B cell (primary cell): ENCODE data around the gene KRTAP10-9. TPM values are rescaled to one million over a fixed set of nuclear protein-coding genes. Genes with fewer than 3 reads are reported as not detected.

ENCODE experiments used
- ATAC-seq: fragments of 200-7000 bp; cut with Tn5 transposase; one replicate; pipeline ENCODE4 v1.10.0; 2021; ENCODE audit warnings: low read depth, mild to moderate bottlenecking, moderate number of reproducible peaks, moderate library complexity
- CTCF ChIA-PET: fragments of 350-600 bp; sonication (Branson Sonifier 250); formaldehyde crosslinking; loops from one replicate; lab custom pipeline; 2021; ENCODE audit warnings: antibody characterized with exemption, inconsistent platforms; lab: Charles Lee
- POLR2A ChIA-PET: fragments of 350-600 bp; sonication (Branson Sonifier 250); formaldehyde crosslinking; loops from one replicate; lab custom pipeline; 2021; ENCODE audit warnings: antibody characterized with exemption; lab: Charles Lee
- DNase-seq: peaks from one replicate; pipeline ENCODE4 v3.0.0; 2013
- H2AFZ ChIP-seq: 2 replicates; pipeline ENCODE4 v1.6.1; 2012; ENCODE audit warnings: mild to moderate bottlenecking, low read depth, low read length; ENCODE audit not compliant: insufficient read depth, poor library complexity, severe bottlenecking
- H3K27ac ChIP-seq, 2 donors: 1 replicate in 1 of 2; 2 replicates in 1 of 2; pipeline ENCODE4 v1.5.1; 2012 to 2013; ENCODE audit warnings: low read length in 2 of 2, mild to moderate bottlenecking in 2 of 2, moderate library complexity in 1 of 2
- H3K27me3 ChIP-seq, 4 experiments: fragments of 200-600 bp in 1 of 4; sonication (generic) in 1 of 4; replicated peaks in 1 of 4; 1 replicate in 2 of 4; 2 replicates in 2 of 4; pipeline versions ENCODE4 v1.6.1 to v1.7.0; 2013 to 2016; ENCODE audit warnings: low read length in 3 of 4, mild to moderate bottlenecking in 2 of 4, mixed read lengths in 1 of 4, moderate library complexity in 1 of 4; ENCODE audit not compliant: insufficient read depth in 4 of 4, control insufficient read depth in 3 of 4; ENCODE audit errors: control extremely low read depth in 1 of 4
- H3K36me3 ChIP-seq, 2 experiments: replicated peaks in 1 of 2; 1 replicate in 1 of 2; 2 replicates in 1 of 2; pipeline versions ENCODE4 v1.6.1 to v1.7.1; 2013; ENCODE audit warnings: low read length in 1 of 2; ENCODE audit not compliant: insufficient read depth in 2 of 2, control insufficient read depth in 1 of 2; ENCODE audit errors: control extremely low read depth in 1 of 2, extremely low read depth in 1 of 2
- H3K4me1 ChIP-seq, 2 donors: fragments of 200-600 bp in 1 of 2; sonication (generic) in 1 of 2; 1 replicate in 1 of 2; 2 replicates in 1 of 2; pipeline versions ENCODE4 v1.5.1 to v1.6.1; 2013 to 2017; ENCODE audit warnings: low read length in 2 of 2; ENCODE audit not compliant: control insufficient read depth in 2 of 2, insufficient read depth in 2 of 2
- H3K4me2 ChIP-seq: replicated peaks from 2 replicates; pipeline ENCODE3; 2012; ENCODE audit warnings: mild to moderate bottlenecking, low read depth, low read length; ENCODE audit not compliant: poor library complexity, severe bottlenecking
- H3K4me3 ChIP-seq, 5 experiments: fragments of 200-600 bp in 1 of 5; sonication (generic) in 1 of 5; 1 replicate in 3 of 5; 2 replicates in 2 of 5; pipeline versions ENCODE4 v1.5.1 to v1.7.0; 2011 to 2016; ENCODE audit warnings: low read length in 4 of 5, mild to moderate bottlenecking in 4 of 5, low read depth in 2 of 5, control low read depth in 1 of 5, moderate library complexity in 1 of 5; ENCODE audit not compliant: insufficient read depth in 1 of 5; ENCODE audit errors: control extremely low read depth in 1 of 5, extremely low read depth in 1 of 5
- H3K79me2 ChIP-seq: fragments of 200-600 bp; sonication (generic); one replicate; pipeline ENCODE4 v1.6.0; 2016; ENCODE audit warnings: low read length; ENCODE audit not compliant: control insufficient read depth, insufficient read depth
- H3K9ac ChIP-seq: fragments of 200-600 bp; sonication (generic); 2 replicates; pipeline ENCODE4 v1.6.1; 2017; ENCODE audit warnings: mild to moderate bottlenecking, low read length, moderate library complexity
- H3K9me3 ChIP-seq, 3 donors: one replicate each; pipeline versions ENCODE4 v1.6.1 to v1.7.1; 2013; ENCODE audit warnings: low read length in 2 of 3; ENCODE audit not compliant: control insufficient read depth in 2 of 3, insufficient read depth in 1 of 3; ENCODE audit errors: control extremely low read depth in 1 of 3
- H4K20me1 ChIP-seq: 2 replicates; pipeline ENCODE4 v1.6.0; 2012; ENCODE audit warnings: mild to moderate bottlenecking, low read length; ENCODE audit not compliant: insufficient read depth, control insufficient read depth, poor library complexity, severe bottlenecking
- H3K27ac Mint-ChIP-seq: one replicate; pipeline ENCODE4 v1.8.0; 2021; ENCODE audit warnings: mixed read lengths
- H3K27me3 Mint-ChIP-seq: one replicate; pipeline ENCODE4 v1.8.0; 2021; ENCODE audit warnings: mixed read lengths
- H3K4me1 Mint-ChIP-seq: one replicate; pipeline ENCODE4 v1.8.0; 2021; ENCODE audit warnings: mixed read lengths
- H3K4me3 Mint-ChIP-seq: one replicate; pipeline ENCODE4 v1.8.0; 2021; ENCODE audit warnings: mixed read lengths
- H3K9me3 Mint-ChIP-seq: one replicate; pipeline ENCODE4 v1.8.0; 2022; ENCODE audit warnings: mixed read lengths; ENCODE audit not compliant: insufficient read depth
- CTCF ChIP-seq: fragments of 200-600 bp; IDR thresholded peaks from one replicate; pipeline ENCODE4 v1.8.0; 2022; ENCODE audit warnings: antibody characterized with exemption, mild to moderate bottlenecking
- EZH2 ChIP-seq: IDR thresholded peaks from 2 replicates; pipeline ENCODE4 v1.6.1; 2012; ENCODE audit warnings: borderline replicate concordance, low read depth, mild to moderate bottlenecking, moderate library complexity, low read length; ENCODE audit not compliant: insufficient read depth, poor library complexity, severe bottlenecking
- WGBS: methylation state at CpG from one replicate; pipeline ENCODE4 v1.1.5; 2013; ENCODE audit warnings: missing lambda C conversion rate; ENCODE audit not compliant: insufficient coverage; 5-methylcytosine and 5-hydroxymethylcytosine counted together
- intact Hi-C: fragments of 100-400 bp; cut with micrococcal nuclease; formaldehyde crosslinking; loops from one replicate; pipeline ENCODE4 v1.10.0; 2022
- polyA plus RNA-seq: library from polyadenylated mRNA; depleted of rRNA; stranded (reverse); fragments of >200 nt; gene quantifications from 2 replicates; pipeline ENCODE4 v1.2.3, GENCODE V29; 2012
- total RNA-seq, 2 donors: library from RNA; stranded (reverse); fragments of 120-200 nt in 1 of 2; gene quantifications; 1 replicate in 1 of 2; 2 replicates in 1 of 2; pipeline versions ENCODE4 v1.2.3 to v1.2.4, GENCODE V29; 2013 to 2022

KRTAP10-9 gene
- total and polyA plus RNA-seq, 2 donors (not counting 1 experiment from before 2014, with no cell fraction given), result not detected

GRCh38 chr21:44657635-44658540 is 31.0 kb downstream of the KRTAP10-9 start, which contains the start of gene KRTAP12-3:
KRTAP12-3 (plus strand) TSS chr21:44657932; CDS start chr21:44657980, 48 bp downstream.
- no peak within 1 kb of the TSS for H2AFZ ChIP-seq
- Mint-ChIP-seq H3K27ac (peak within 1 kb of the TSS; percentile 41), H3K9me3 (peaks cover 12% of the 10 kb centered on the region), H3K27me3 (peaks cover 43% of the 10 kb centered on the region), H3K4me1 (peaks cover 2% of the 10 kb centered on the region), H3K4me3 (no peak within 1 kb of the TSS)
- H3K27ac ChIP-seq, result no peak within 1 kb of the TSS
- H3K79me2 ChIP-seq, result no peaks in the 10 kb centered on the region
- peaks cover 3 to 32% (median 11%) of the 10 kb centered on the region in 3 donors for H3K9me3 ChIP-seq
- H3K4me1 ChIP-seq, result peaks cover 0 to 3% of the 10 kb centered on the region in 2 donors
- H3K27me3 ChIP-seq, result peaks cover 0 to 16% (median 0%) of the 10 kb centered on the region in 4 experiments
- WGBS, result 86% methylated on average over 17 of the region's 26 CpGs
- no peak within 1 kb of the TSS for H3K9ac ChIP-seq
- no peak within 1 kb of the TSS for H3K4me3 ChIP-seq
- intact Hi-C loops, result no loop called here
- CTCF ChIA-PET, result no interaction called here
- H3K36me3 ChIP-seq, result no peaks in the 10 kb centered on the region
- POLR2A ChIA-PET, result no interaction called here
- ATAC-seq (no peak), DNase-seq (no peak)
- TF ChIP-seq CTCF, result no peak
- TF ChIP-seq EZH2, result no peak
- H3K4me2 ChIP-seq, result no peak within 1 kb of the TSS
- no peaks in the 10 kb centered on the region for H4K20me1 ChIP-seq

- H3K27ac Mint-ChIP-seq, result no peak overlapping the region
- Histone ChIP-seq H3K36me3 (no peaks in the 10 kb centered on the region), H3K4me1 (peaks cover 0 to 3% of the 10 kb centered on the region in 2 donors), H3K4me2 (no peak overlapping the region), H3K79me2 (no peaks in the 10 kb centered on the region), H3K27me3 (peaks cover 0 to 16% (median 0%) of the 10 kb centered on the region in 4 experiments), H3K9me3 (peaks cover 3 to 32% (median 11%) of the 10 kb centered on the region in 3 donors), H4K20me1 (no peaks in the 10 kb centered on the region), H3K27ac (no peak overlapping the region), H3K9ac (no peak overlapping the region), H2AFZ (no peak overlapping the region), H3K4me3 (no peak overlapping the region)
- no peak overlapping the region for H3K4me3 Mint-ChIP-seq
- TF ChIP-seq EZH2, result no peak
- TF ChIP-seq CTCF, result no peak
- H3K9me3 Mint-ChIP-seq, result peaks cover 14% of the 10 kb centered on the region
- intact Hi-C loops, result no loop called here
- ATAC-seq, result no peak
- 100% methylated on average over 2 of the region's 5 CpGs for WGBS
- peaks cover 2% of the 10 kb centered on the region for H3K4me1 Mint-ChIP-seq
- CTCF ChIA-PET, result no interaction called here
- POLR2A ChIA-PET, result no interaction called here
- DNase-seq, result no peak
- H3K27me3 Mint-ChIP-seq, result peaks cover 42% of the 10 kb centered on the region
Measured at GRCh38 chr21:44658541-44658910, 31.6 kb downstream of the KRTAP10-9 start.
